ENCODE data around the gene NTM.

The NTM gene

GRCh38 chr11:131370090-131370751 is at the start of gene NTM:
Gene NTM, plus strand, starts transcription at chr11:131370615.
- peak in 1 of 2 donors; percentile 69 for DNase-seq (ENCODE audit: low read depth in 2 of 2)
- H3K4me3 ChIP-seq (replicated peaks in 1 of 2; ENCODE audit: low read depth in 2 of 2, low read length in 2 of 2) = no peak within 1 kb of the TSS
- TF ChIP-seq, protein P1, sequence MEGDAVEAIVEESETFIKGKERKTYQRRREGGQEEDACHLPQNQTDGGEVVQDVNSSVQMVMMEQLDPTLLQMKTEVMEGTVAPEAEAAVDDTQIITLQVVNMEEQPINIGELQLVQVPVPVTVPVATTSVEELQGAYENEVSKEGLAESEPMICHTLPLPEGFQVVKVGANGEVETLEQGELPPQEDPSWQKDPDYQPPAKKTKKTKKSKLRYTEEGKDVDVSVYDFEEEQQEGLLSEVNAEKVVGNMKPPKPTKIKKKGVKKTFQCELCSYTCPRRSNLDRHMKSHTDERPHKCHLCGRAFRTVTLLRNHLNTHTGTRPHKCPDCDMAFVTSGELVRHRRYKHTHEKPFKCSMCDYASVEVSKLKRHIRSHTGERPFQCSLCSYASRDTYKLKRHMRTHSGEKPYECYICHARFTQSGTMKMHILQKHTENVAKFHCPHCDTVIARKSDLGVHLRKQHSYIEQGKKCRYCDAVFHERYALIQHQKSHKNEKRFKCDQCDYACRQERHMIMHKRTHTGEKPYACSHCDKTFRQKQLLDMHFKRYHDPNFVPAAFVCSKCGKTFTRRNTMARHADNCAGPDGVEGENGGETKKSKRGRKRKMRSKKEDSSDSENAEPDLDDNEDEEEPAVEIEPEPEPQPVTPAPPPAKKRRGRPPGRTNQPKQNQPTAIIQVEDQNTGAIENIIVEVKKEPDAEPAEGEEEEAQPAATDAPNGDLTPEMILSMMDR (IDR thresholded peaks at IDR 0.05; ENCODE audit: low read depth, low read length) = no peak

DNA sequence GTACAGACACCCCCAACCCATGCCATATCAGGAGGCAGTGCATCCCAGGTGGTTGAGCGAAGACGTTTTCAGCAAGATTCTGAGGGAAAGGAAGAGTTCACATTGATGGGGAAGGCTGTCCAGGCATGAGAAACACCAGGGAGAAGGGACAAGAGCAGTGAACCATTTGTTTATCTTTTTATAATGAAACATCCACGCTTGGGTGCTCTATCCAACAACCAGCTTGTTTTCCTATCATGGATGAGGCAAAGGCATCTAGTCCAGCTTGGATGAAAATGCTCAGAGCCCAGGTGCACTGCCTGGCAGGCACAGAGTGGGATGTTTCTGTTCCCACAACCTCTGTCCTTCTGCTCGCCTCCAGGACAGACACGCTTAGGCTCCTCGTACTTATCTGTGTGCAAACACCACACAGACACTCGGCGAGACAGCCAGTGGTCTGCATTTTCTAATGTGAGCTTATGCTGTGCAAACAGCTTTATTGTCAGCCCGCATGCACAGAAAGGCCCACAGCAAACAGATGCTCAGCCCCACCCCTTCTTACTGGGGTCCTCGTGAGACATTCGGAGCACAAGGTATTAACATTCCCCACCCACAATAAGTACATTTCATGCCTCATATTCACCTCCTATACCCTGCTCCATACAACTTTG is 45.4 kb upstream of the NTM start:
- no peak overlapping the region for H3K4me3 ChIP-seq (replicated peaks in 1 of 2; ENCODE audit: low read depth in 2 of 2, low read length in 2 of 2)
- TF ChIP-seq, protein P1 (IDR thresholded peaks at IDR 0.05; ENCODE audit: low read depth, low read length) = no peak
- no peak for DNase-seq (ENCODE audit: low read depth in 2 of 2)

- DNase-seq (ENCODE audit: low read depth in 2 of 2) = no peak
- no peak overlapping the region for H3K4me3 ChIP-seq (replicated peaks in 1 of 2; ENCODE audit: low read depth in 2 of 2, low read length in 2 of 2)
- TF ChIP-seq, protein P1 (IDR thresholded peaks at IDR 0.05; ENCODE audit: low read depth, low read length) = no peak
Measured at GRCh38 chr11:131326829-131327228, 43.6 kb upstream of the NTM start.

GRCh38 chr11:131327421-131327820 is 43.0 kb upstream of the NTM start:
- DNase-seq (ENCODE audit: low read depth in 2 of 2) = no peak
- TF ChIP-seq, protein P1 (IDR thresholded peaks at IDR 0.05; ENCODE audit: low read depth, low read length) = no peak
- H3K4me3 ChIP-seq (replicated peaks in 1 of 2; ENCODE audit: low read depth in 2 of 2, low read length in 2 of 2) = no peak overlapping the region

- DNase-seq (ENCODE audit: low read depth in 2 of 2) = no peak
- TF ChIP-seq, protein P1 (IDR thresholded peaks at IDR 0.05; ENCODE audit: low read depth, low read length) = no peak
- no peak overlapping the region for H3K4me3 ChIP-seq (replicated peaks in 1 of 2; ENCODE audit: low read depth in 2 of 2, low read length in 2 of 2)
Measured at GRCh38 chr11:131328843-131329242, 41.6 kb upstream of the NTM start.

DNA sequence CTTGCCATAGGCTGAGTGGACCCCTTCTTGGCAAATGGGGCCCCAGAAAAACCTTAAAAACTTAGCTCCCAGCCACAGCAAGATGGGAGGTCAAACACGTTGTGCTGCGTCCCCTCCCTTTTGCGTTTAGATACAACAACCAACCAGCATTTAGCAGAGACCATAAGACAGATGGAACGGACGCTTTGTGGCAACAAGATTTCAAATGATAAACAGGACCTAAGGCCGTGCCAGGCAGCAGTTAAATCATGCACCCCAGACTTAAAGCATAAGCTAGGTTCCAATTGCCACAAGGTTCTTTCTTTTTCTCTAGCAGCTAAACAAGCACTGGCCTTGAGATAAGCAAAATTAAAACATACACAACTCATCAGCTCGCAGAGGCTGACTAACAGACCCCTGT is 39.4 kb upstream of the NTM start:
- TF ChIP-seq, protein P1 (IDR thresholded peaks at IDR 0.05; ENCODE audit: low read depth, low read length) = no peak

More for the DNA sequence above, 39.4 kb upstream of the NTM start:
- H3K4me3 ChIP-seq (replicated peaks in 1 of 2; ENCODE audit: low read depth in 2 of 2, low read length in 2 of 2) = no peak overlapping the region
- DNase-seq (ENCODE audit: low read depth in 2 of 2) = no peak
